Midbrain (tissue), 1 donor: ENCODE measurements around the gene OTOA.
"Not testable (repeated sequence)": the region's sequence is repeated elsewhere in the genome, so short reads cannot be mapped to it uniquely, and the experiment has no call there.

ENCODE experiments used
- DNase-seq: peaks from one replicate; lab custom pipeline; 2025; lab: John Stamatoyannopoulos, UW

Gene OTOA

DNA sequence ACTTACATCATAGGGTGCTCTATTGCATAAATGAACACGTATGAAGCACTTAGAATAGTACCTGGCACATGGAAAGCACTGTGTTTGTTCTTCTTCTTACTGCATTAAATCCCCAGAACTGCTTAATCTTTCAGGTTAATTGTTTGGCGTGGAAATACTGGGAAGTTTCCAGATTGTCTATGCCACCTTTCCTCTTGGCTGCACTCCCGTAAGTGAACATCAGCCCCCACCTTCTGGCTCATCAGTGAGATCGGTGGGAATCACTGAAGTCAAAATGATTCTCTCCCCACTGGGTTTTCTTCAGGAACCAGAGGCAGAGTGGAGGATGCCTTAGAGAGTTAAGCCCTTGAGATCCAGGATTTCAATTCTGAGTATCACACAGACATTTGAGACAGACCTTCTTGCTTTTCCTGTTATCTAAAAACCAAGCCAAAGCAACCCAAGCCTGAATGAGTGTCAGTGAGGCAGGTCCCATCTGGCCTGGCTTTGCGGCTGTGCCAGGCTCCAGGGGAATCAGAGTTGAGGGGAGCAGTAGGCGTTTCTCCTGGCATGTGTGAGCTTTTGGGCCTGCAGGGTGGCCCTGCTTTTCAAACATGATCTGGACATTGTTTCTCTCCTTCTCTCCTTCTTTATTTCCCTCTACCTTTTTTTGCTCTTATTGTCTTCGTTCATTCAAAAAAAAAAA is 59.1 kb downstream of the OTOA start:
- DNase-seq = no peak

DNA sequence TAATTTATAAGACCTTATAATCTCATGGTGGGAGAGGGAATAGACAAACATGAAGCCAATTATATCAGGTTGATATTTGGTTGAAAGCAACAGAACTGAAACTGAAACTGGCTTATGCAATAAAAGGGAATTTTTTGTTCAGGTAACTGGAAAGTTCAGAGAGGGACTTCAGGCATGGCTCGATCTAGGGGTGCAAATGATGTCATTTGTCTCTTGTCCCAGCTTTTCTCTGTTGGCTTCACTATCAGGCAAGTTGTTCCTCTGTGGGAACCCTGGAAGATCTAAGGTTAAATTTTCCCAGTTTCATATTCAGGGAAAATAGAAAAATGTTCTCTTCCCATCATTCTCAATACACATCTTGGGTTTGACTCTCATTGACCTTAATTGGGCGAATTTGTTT is 59.8 kb downstream of the OTOA start:
- DNase-seq = no peak

GRCh38 chr16:21727344-21727743 is 63.6 kb downstream of the OTOA start:
- no peak for DNase-seq

- DNase-seq = not testable (repeated sequence)
These were observed 67.5 kb downstream of the OTOA start for GRCh38 chr16:21731233-21731632.

DNA sequence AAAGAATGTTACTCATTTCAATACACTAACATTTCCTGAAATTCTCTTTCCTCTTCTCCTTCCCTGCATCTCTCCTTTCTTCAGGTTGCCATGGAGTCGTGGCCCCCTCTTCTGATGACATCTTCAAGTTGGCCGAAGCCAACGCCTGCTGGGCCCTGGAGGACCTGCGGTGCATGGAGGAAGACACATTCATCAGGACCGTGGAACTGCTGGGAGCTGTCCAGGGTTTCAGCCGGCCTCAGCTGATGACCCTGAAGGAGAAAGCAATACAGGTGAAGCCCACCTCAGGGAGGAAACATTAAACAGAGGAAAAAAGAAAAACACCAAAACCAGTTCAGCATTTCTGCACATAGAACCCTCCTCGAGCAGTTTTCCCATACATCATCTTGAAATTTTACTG is 76.9 kb downstream of the OTOA start:
- DNase-seq = not testable (repeated sequence)

DNA sequence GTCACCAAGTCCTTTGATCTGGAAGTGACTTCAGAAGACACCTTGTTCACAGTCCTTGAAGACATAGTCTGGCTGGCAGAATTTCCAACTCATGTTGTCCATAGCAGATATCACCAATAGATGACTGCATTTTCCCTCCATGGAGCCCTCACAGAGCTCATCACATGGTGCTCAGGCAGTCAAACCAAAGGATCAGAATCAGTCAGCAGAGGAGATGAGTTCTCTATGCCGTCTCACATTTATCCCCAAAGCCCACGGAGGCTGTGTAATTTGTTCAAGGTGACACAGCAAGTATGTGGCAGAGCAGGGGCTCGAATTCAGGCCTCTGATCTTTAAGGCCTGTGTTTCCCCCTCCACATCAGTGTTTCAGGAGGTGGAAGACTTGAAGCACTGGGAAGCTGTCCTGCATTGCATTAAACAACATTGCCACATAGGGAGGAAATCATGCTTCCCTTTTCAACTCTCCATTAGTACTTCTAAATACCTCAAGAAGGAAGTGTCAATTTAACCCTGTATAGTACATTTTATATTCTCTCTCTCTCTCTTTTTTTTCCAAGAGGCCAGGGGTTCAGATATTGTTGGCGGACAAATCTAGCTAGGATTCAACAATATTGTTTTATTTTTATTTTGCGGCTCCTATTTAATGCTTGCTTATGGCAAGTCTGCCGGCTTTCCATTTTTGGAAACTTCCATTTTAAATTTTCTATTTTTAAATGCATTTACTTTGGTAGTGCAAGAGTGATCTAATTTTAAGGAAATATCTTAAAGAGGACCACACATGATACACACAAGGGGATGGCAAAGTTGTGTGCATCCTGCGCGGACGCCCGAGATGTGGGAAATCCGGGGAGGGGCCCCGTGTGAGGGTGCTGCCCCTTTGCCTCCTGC is 92.7 kb downstream of the OTOA start:
- not testable (repeated sequence) for DNase-seq

DNA sequence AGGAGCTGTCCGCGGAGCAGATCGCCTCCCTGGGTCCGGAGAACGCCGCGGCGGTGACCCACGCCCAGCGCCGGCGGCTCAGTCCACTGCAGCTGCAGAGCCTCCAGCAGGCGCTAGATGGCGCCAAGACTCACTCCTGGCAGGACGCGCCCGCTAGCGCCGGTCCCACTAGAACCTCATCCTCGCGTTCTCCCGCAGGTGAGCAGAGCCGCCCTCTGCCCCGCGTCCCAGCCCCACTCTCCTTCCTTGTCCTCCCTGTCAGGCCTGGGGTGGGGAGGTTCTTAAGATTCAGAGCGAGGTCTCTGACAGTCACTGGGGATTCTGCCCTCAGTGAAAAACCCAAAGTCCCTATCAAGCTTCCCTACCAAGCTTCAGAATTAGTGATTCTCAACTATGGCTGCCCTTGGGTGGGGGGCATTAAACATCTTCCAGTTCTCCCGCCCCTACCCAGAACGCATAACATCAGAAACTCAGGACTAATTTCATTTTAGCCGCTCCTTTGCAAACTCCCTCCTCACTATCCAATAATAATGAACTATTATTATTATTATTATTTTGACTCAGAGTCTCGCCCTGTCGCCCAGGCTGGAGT is 93.4 kb downstream of the OTOA start:
- DNase-seq = not testable (repeated sequence)

DNA sequence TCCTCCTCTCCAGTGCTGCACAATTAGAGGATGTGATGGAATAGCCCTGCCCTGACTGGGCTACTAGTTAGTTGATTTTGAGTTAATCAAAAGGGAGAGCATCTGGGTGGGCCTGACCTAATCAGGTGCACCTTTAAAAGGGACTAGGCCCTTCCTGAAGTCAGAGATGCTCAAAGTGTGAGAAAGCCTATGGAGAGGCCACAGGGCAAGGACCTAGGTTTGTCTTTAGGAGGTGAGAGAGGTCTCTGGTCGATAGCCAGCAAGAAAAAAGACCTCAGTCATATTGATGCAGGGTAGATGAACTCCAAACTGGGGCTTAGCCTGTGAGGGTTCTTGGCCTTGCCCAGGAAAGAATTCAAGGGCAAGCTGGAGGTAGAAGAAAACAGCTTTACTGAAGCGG is 104.5 kb downstream of the OTOA start:
- DNase-seq = not testable (repeated sequence)

DNA sequence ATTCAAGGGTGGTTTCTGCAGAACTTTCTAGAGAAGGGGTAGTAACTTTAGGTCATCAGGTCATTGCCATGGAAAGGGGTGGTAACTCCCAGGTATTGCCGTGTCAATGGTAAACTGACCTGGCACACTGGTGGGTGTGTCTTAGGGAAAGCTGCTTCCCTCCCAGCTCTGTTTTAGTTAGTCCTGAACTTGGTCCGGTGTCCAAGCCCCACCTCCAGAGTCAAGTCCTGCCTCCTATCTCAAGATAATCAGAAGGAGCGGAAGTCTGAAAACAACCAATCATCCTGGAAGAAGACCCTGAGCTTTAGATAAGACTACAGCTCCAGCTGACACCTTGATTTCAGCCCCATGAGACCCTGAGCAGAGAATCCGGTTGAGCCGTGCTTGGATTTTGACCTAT is 105.0 kb downstream of the OTOA start:
- not testable (repeated sequence) for DNase-seq

DNA sequence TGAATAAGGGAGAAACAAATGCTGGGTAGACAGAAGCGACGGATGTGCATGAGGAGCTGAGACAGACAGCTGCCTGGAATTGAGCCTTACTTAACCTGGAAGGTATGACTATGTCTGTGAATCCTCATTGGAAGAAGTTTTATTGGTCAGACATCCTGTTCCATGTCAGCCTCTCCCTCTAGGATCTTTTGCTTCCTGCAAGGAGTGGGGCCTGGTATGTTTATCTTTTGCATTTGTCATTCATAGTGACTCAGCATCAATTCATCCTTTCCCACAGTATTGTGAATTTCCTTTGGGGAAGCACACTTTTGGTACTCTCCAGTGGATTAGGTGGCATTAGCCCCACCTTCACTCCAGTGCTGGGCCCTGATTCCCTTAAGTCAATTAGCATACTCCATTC is 105.5 kb downstream of the OTOA start:
- DNase-seq = not testable (repeated sequence)

DNA sequence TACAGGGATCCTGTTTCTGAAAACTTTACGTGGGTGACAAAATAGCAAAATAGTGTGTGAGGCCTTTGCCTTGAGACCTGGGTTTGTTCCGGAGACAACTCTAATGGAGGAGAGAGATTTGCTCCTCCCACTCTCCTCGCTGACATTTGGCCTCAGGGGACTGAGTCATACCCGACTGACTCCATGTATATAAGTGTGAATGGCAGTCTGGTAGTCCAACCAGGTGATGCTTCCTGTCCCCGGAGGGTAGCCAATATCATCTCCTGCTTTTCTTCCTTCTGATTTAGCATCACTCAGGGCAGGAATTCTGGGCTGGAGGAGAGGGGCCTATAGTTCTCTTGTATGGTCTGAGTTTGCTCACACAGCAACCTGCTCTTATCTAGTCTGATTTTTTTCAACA is 106.8 kb downstream of the OTOA start:
- not testable (repeated sequence) for DNase-seq

- not testable (repeated sequence) for DNase-seq
These were observed 108.9 kb downstream of the OTOA start for GRCh38 chr16:21772547-21773206.

DNA sequence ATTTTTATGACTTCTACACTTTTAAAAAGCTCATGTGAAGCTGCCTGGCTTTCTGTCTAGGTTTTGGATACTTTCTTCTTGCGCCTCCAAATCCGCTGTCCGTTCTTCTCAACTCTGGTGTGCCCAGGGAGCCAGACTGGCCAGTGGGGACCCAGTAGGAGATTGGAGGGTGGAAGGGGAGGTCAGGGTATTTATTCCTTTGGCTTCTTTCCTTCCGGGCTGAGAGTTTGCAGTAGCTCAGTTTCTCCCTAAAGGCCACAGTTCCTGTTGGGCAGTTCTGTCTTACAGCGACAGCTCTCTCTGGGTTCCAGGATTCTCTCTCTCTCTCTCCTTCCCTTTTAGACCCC is 109.4 kb downstream of the OTOA start:
- not testable (repeated sequence) for DNase-seq

DNA sequence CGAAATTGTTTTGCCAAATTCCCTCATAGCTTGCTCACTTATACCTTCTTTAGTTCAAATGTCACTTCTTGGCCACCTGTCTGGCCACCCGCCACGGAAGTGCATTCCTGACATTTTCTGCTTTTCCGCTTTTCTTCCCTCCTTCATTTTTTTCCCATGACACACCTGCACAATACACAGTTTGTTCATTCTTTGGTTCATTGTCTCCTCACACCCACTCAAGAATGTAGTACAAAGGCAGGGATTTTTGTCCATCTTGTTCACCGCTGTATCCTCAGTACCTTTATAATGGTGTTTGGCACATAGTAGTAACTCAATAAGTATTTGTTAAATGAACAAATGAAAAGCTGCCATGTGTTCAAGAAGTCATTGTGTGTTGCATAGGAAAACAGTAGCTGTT is 116.8 kb downstream of the OTOA start:
- DNase-seq = not testable (repeated sequence)

GRCh38 chr16:21790506-21790905 is 126.7 kb downstream of the OTOA start:
- DNase-seq = not testable (repeated sequence)

- not testable (repeated sequence) for DNase-seq
These were observed 129.5 kb downstream of the OTOA start for GRCh38 chr16:21793310-21793709.

DNA sequence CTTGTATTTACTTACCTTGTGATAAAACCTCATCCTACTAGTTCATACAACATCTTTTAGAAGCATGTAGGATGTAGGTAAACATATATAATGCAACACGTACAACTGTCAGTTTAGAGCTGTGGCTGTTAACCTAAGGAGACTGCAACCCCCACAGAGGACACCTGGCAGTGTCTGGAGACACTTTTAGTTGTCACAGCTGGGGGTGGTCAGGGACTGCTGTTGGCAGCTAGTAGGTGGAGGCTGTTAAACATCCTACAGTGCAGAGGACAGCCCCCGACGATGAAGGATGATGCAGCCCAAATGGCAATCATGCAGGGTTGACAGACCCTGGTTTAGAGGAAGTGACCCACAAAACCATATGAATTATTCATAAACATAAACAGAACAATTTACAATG is 134.8 kb downstream of the OTOA start:
- DNase-seq = not testable (repeated sequence)

DNA sequence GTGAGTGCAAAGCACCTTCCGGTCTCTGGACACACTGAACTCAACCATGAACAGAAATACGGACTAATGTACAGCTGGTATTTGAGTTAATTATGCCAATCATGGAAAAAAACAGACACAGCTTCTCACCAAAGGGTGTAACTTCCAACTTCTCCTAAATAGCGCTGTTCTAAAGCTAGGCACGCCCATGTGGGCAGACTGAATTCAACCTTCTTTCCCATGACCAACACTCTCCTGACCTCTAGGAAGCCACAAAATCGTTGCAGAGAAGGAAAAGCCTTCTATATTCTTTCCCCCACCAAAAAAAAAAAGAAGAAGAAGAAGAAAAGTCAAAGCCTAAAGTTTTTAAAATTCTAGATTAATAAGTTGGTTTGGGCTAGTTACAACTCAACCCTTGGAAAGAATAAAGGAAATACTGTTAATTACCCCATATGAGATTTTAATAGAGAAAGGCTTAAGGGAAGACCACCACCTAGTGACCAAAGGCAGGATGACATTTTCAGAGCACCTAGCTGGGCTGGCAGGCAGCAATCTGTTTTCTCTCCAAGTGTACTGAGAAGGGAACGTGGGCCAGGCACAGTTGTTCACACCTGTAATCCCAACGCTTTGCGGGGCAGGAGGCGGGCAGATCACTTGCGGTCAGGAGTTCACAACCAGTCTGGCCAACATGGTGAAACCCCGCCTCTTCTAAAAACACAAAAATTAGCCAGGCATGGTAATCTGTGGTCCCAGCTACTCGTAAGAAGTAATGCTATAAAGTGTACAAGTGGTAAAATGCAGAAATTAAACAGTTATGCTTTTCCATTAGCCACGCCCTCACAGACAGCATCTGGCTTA is 138.0 kb downstream of the OTOA start:
- not testable (repeated sequence) for DNase-seq

- not testable (repeated sequence) for DNase-seq
These were observed 138.6 kb downstream of the OTOA start for GRCh38 chr16:21802375-21802663.
